Forelimb muscle (tissue), 1 donor: Measurements from ENCODE around the gene MCF2L. TPM values are rescaled to one million over a fixed set of nuclear protein-coding genes. Genes with fewer than 3 reads are reported as not detected.
A peak's percentile ranks its signal among the peaks of the same experiment; 100 is the strongest.

Experiments
- DNase-seq: peaks from one replicate; pipeline ENCODE4 v3.0.0-alpha.2; 2013; ENCODE audit warnings: low read depth
- polyA plus RNA-seq: library from polyadenylated mRNA; unstranded; fragments of 120-200 nt; gene quantifications from one replicate; pipeline ENCODE4 v1.2.1, GENCODE V29; 2013; ENCODE audit not compliant: insufficient read length

Gene MCF2L
- polyA plus RNA-seq, 1 donor: 22.5 TPM

GRCh38 chr13:113123226-113124201, 154.5 kb downstream of the MCF2L start:
- peak; percentile 14 for DNase-seq

- no peak for DNase-seq
Observed at GRCh38 chr13:113124211-113124970, 155.4 kb downstream of the MCF2L start.

DNA sequence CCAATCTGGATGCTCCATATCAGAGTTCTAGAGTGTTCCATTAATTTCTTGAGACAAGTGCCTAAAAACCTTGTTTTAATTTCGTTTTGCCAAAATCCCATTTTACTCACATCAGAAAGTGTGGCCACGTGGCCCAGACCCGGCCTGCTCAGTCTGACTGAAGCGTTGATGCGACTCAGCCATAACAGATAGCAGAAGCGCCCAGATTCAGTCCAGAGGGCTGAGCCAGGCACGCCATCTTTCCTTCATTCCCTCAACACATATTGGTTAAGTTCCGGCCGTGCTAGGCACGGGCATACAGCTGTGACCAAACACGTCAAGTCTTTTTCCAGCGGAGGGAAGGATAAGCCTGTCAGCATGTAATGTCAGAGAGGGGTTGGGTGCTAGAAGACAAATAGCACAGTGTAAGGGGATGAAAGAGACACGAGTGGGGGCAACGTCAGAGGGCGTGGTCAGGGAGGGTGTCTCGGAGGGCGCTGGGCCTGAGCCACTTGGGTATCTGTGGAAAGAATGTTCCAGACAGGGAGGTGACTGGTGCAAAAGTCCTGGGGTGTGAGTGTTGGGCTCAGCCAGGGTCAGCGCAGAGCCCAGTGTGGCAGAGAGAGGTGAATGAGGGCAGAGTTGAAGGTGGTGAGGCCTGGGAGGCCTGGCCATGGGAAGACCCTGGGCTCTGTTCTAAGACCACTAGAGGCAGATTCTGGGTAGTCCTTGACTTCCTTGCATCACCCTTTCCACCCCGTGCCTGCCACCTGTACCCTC, 156.7 kb downstream of the MCF2L start:
- DNase-seq: no peak

GRCh38 chr13:113126265-113127150, 157.5 kb downstream of the MCF2L start:
- no peak for DNase-seq

- no peak for DNase-seq
Observed at GRCh38 chr13:113129480-113129879, 160.5 kb downstream of the MCF2L start.

DNA sequence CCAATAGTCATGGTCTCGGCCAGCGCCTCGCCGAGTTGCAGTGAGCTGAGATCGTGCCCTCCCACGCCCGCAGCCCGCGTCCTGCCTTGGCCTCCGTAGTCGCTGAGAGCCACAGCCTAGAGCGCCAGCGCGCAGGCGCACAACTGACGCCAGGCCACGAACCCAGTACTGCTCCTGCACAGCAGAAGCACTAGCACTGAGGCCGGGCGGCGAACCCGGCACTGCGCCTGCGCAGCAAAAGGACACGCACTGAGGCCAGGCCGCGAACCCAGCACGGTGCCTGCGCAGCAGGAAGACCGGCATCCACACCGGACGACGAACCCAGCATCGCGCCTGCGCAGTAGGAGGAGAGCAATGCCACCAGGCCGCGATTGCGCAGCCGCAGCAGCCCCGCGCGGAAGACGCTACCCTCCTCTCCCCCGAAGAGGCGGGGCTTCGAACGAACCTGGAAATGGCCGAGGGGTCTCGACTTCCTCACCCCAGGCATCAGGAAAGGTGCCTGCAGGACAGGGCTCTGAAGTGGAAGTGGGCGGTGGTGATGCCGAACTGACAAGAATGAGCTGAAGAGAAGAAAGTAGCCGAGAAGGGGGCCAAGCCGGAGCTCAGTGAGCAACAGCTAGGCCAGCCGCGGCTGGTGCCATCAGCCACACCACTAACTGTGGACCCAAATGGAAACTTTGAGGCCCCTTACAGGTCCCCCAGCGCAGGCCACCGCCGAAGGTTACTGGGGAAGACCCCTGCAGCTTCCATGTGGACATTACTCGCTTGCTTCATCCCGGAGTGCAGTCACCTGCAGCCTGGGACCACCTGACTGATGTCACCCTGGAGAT, 161.1 kb downstream of the MCF2L start:
- no peak for DNase-seq

DNA sequence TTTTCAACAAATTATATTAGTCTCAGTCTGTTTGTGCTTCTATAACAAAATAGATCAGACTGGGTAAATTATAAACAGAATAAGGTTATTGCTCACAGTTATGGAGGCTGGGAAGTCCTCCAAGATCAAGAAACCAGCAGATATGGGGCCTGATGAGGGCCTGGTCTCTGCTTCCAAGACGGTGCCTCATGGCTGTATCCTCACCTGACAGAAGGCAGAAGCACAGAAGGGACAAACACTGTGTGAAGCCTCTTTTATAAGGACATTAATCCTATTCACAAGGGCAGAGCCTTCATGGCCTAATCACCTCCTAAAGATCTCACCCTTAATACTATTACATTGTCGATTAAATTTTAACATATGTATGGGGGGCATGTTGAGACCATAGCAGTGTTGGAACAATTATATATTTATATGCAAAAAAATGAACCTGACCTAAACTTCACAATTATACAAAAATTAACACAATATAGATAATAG, 166.3 kb downstream of the MCF2L start:
- no peak for DNase-seq

DNA sequence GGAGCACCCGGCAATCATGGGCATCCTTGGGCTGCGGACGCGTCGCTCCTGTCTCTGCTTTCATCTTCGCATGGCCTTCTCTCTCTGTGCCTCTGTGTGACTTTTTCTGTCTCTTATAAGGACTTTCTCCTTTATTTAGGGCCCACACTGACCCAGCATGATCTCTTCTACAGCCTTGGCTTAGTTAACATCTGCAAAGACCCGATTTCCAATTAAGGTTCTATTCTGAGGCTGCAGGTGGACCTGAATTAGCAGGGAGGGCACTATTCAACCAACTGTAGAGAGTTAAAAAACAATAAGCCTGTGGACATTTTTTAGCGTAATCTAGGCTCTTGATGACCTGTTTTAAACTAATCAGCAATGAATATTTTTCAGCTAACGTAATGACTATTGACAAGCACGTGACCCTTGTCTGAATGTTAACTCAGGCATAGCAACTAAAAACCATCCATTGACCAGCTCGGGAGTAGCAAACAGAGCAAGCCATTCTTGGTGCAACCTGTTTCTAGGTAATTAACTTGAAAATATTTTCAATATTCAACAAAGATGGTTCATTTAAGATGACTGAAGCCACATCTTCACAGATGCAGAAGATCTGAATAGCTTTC, 168.8 kb downstream of the MCF2L start:
- DNase-seq: no peak

DNA sequence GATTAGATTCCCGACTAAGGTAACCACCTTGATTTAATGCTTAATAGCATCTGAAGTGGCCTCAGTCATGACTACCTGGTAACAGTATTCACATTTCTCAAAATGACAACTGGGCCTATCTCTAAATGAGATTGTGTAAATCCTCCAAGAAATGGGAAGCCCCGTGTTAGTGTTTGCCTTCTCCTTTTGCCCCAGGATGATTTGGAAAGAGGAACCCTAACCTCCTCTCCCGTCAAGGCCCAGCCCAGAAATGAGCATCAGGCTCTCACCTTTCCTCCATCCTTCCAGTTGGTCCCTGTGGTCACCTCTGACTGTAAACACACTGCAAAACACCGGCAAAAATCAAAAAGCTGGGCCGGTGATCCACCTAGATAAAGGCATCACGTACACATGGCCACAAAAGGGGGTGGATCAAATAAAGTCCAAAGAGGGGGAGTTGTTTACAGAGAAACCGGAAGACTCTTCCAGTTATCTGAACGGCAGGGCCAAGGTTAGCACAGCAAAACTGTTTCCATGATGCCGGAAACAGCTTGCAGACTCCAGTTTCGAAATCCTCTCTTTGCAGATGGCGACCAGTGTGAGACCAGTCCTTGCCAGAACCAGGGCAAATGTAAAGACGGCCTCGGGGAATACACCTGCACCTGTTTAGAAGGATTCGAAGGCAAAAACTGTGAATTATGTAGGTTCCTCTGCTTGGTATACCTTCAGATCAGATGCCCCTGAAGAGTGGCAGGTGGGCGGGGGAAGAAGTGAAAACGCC, 170.0 kb downstream of the MCF2L start:
- DNase-seq: no peak

DNA sequence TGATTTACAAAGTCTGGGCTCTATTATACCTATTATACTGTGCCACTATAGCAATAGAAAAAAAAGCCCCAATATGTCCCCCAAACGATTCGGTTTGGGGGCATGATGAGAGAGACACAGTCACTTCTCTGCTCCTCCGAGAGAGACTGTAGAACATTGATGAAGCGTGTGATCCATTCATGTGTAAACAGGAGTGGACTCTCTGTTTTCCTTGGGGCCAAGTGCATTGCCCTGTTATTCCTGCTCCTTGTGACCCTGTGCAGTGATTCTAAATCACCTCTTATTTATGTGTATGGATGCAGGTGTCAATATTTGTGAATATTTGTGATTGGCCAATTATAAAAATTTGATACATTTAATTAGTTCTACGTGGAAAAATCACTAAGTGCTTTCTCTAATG, 170.6 kb downstream of the MCF2L start:
- no peak for DNase-seq

GRCh38 chr13:113140677-113141600, 171.9 kb downstream of the MCF2L start:
- no peak for DNase-seq

GRCh38 chr13:113141601-113141970, 172.6 kb downstream of the MCF2L start:
- DNase-seq: no peak

DNA sequence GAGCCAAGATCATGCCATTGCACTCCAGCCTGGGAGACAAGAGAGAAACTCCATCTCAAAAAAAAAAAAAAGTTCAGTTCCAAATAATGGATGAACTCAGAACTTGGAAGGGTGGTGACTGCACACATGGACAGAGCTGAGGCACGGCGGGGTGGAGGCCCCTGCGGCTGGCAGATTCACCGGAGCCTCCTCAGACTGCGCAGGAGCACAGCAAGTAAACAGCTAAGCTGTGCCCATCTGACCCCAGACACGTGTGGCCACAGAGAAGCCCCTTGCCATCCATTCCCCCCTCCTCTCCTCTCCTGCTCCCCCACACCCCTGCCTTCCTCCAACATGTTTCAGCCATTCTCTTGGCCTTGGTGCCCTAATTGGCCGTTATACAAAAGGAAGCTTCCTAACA, 173.9 kb downstream of the MCF2L start:
- no peak for DNase-seq

DNA sequence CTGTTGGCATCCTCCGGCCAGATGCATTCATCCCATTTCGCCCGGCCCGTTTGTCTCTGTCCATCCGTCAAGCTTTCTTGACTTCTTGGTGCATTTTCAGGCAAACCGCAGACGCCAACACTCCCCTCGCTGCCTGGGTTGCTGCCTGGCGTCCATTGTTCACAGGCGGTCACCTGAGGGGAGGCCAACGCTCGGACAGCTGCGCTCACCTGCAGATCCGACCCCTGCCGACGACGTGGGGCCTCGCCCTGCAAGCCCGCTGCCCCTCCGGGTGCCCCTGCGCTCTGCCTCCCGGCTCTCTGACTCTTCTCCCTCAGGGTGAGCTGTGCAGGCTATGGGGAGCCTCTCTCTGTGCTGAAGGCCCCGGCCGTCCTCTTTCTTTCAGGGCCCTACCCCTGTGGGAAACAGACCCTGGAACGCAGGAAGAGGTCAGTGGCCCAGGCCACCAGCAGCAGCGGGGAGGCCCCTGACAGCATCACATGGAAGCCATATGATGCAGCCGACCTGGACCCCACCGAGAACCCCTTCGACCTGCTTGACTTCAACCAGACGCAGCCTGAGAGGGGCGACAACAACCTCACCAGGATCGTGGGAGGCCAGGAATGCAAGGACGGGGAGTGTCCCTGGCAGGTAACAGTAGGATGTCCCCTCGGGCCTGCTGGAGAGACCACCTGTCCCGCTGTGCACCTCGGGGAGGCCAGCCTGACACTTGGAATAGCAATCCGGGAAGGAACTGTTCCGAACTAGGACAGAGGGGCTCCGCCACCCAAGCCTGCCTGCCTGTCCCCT, 174.6 kb downstream of the MCF2L start:
- no peak for DNase-seq

DNA sequence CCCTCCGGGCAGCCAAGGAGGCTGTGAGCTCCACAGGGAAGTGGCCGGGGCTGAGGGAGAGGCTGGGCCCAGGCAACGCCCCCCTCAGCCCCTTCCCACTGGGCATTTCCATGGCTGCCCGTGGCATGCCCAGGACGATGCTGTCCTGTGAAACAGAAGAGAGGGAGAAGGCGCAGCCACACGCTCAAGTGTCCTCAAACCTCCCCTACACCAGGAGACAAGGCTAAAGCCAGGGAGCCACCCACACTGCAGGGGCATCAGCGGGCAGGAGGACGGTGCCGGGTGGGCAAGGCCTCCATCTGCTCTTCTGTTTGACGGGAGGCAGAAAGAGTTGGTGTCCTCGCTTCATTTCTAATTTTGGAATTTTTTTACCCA, 175.2 kb downstream of the MCF2L start:
- DNase-seq: no peak

DNA sequence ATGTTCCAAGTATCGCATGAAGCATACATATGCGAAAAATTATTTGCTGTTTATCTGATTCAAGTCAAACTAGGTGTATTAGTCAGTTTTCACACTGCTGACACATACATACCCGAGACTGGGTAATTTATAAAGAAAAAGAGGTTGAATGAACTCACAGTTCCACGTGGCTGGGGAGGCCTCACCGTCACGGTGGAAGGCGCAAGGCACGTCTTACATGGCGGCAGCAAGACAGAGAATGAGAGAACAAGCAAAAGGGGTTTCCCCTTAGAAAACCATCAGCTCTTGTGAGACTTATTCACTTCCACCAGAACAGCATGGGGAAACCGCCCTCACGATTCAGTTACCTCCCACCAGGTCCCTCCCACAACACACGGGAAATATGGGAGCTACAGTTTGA, 176.5 kb downstream of the MCF2L start:
- DNase-seq: no peak
